Panc1 (cell line): ENCODE results near the gene SPRY1.

Experiments used
- CTCF ChIP-seq: fragments of 450-650 bp; IDR thresholded peaks from 2 replicates; pipeline ENCODE4 v1.5.1; 2017; ENCODE audit warnings: mild to moderate bottlenecking
- TCF7L2 ChIP-seq: IDR thresholded peaks from 2 replicates; pipeline ENCODE4 v1.6.1; 2011; ENCODE audit warnings: mild to moderate bottlenecking, low read depth, low read length, inconsistent platforms

- TF ChIP-seq CTCF = no peak
- TF ChIP-seq TCF7L2 = no peak
Measured at GRCh38 chr4:123381996-123382395, 14.6 kb upstream of the SPRY1 start.
